ENCODE measurements around the gene LHX3. TPM values are rescaled to one million over a fixed set of nuclear protein-coding genes. Genes with fewer than 3 reads are reported as not detected.

LHX3 gene
- total RNA-seq, 4 donors from 2014 or later, result not detected

DNA sequence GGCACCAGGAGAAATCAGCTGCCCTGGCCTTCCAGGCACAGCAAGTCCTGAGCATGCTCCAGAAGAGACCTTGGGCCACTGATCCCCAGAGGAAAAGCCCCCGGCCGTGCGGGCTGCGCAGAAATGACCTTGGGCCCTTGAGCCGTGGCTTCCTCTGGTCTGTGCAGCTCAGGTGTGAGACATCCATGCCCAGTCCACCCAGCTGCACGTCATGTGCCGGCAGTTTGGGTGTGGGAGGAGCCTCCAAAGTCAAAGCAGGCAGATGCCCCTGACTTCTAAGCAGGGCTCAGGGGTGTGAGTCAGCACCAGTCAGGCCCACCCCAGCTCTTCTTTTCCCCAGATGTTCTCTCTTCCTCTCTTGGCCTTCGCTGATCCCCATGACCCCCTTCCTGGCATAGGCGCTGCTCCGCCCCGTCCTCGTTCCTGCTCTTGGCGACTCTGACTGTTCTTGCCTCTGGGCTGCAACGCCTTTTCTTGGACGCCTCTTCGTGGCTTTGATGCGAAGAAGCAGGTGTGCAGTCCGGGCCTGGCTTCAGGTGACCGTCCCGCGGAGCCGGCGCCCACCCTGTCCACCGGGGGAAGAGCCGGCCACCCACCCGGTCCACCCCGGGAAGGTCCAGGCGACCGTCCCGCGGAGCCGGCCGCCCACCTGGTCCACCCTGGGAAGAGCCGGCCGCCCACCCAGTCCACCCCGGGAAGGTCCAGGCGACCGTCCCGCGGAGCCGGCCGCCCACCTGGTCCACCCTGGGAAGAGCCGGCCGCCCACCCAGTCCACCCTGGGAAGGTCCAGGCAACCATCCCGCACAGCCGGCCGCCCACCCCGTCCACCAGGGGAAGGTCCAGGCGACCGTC lies 46.6 kb upstream of the LHX3 start:
- Histone ChIP-seq H3K36me3 (no peaks in the 10 kb centered on the region), H3K27me3 (peaks cover 0 to 80% (median 0%) of the 10 kb centered on the region in 4 donors), H3K4me3 (no peak overlapping the region), H3K4me1 (peaks cover 0 to 35% (median 0%) of the 10 kb centered on the region in 3 donors), H3K9me3 (no peaks in the 10 kb centered on the region), H3K27ac (no peak overlapping the region)
- WGBS, 2 donors, result 41 to 47% methylated on average over 15 of the region's 50 CpGs
- TF ChIP-seq, protein P1, sequence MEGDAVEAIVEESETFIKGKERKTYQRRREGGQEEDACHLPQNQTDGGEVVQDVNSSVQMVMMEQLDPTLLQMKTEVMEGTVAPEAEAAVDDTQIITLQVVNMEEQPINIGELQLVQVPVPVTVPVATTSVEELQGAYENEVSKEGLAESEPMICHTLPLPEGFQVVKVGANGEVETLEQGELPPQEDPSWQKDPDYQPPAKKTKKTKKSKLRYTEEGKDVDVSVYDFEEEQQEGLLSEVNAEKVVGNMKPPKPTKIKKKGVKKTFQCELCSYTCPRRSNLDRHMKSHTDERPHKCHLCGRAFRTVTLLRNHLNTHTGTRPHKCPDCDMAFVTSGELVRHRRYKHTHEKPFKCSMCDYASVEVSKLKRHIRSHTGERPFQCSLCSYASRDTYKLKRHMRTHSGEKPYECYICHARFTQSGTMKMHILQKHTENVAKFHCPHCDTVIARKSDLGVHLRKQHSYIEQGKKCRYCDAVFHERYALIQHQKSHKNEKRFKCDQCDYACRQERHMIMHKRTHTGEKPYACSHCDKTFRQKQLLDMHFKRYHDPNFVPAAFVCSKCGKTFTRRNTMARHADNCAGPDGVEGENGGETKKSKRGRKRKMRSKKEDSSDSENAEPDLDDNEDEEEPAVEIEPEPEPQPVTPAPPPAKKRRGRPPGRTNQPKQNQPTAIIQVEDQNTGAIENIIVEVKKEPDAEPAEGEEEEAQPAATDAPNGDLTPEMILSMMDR (IDR thresholded peaks at IDR 0.05), result no peak
- no peak for TF ChIP-seq POLR2A (IDR thresholded peaks at IDR 0.05)
- DNase-seq, result no peak
- intact Hi-C loops (cut with DNase I), result no loop called here

DNA sequence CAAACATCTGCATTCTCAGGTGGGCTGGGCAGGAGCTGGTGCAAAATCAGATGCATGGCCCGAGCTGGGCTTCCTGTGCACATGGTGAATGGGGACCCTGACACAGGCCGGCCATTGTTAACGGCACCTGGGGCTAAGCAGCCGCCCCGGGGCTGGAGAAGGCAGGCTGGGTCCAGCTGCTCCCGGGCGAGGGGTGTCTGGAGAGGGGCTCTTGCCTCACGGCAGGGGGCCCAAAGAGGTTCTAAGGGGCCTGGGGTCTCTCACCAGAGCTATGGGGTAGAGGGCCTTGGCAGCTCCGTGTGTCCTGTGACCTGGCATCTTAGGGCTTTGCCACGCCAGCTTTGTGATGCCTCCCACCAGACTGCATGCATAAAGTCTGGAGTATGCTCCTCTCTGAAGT lies 45.7 kb upstream of the LHX3 start:
- H3K9me3 ChIP-seq, result no peaks in the 10 kb centered on the region
- H3K4me1 ChIP-seq, result peaks cover 0 to 42% (median 0%) of the 10 kb centered on the region in 3 donors
- 37 to 67% methylated on average over 2 to 3 of the region's 10 CpGs for WGBS, 2 donors
- no peak for DNase-seq
- no peaks in the 10 kb centered on the region for H3K36me3 ChIP-seq
- H3K27ac ChIP-seq, result no peak overlapping the region
- H3K27me3 ChIP-seq, result peaks cover 0 to 77% (median 0%) of the 10 kb centered on the region in 4 donors
- H3K4me3 ChIP-seq, result no peak overlapping the region
- intact Hi-C loops (cut with DNase I), result no loop called here
- no peak for TF ChIP-seq POLR2A (IDR thresholded peaks at IDR 0.05)
- TF ChIP-seq, protein P1 (IDR thresholded peaks at IDR 0.05), result no peak

DNA sequence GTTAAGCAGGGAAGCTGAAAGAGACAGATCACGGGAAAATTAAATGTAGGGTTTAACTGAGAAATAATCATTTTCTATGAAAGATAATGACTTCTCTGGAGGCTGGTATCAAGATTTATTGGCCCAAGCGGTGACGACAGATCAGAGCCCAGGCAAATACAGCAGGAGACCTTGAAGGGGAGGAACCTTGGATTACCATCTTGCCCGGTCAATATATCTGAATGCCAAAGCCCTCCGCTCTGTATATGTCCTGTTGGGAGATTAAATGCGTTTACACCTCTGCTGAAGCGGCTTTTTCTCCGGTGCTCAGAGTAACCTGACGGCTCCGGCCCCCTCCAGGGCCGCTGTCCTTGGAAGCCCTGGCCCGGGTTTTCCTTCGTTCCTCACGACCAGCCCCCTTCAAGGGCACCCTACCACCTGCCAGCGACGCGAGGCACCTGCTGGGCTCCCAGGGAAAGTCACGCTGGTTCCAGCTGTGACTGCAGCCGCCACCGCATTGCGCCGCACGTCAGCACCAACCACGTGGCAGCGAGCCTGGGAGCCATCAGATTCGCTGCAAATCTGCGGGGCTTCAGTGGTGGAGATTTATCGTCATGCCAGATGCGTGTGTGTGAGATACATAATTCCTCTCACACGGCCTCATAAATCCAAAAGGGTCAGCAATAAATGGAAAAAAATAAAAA lies 45.1 kb upstream of the LHX3 start:
- no peaks in the 10 kb centered on the region for H3K36me3 ChIP-seq
- no peak overlapping the region for H3K4me3 ChIP-seq
- peaks cover under 1 to 46% (median 3%) of the 10 kb centered on the region in 3 donors for H3K4me1 ChIP-seq
- WGBS, 2 donors, result 78 to 86% methylated on average over 19 to 25 of the region's 30 CpGs
- no peaks in the 10 kb centered on the region for H3K9me3 ChIP-seq
- intact Hi-C loops (cut with DNase I), result no loop called here
- TF ChIP-seq, protein P1 (IDR thresholded peaks at IDR 0.05), result no peak
- TF ChIP-seq POLR2A (IDR thresholded peaks at IDR 0.05), result no peak
- H3K27me3 ChIP-seq, result peaks cover 0 to 70% (median 0%) of the 10 kb centered on the region in 4 donors
- DNase-seq, result no peak
- no peak overlapping the region for H3K27ac ChIP-seq

DNA sequence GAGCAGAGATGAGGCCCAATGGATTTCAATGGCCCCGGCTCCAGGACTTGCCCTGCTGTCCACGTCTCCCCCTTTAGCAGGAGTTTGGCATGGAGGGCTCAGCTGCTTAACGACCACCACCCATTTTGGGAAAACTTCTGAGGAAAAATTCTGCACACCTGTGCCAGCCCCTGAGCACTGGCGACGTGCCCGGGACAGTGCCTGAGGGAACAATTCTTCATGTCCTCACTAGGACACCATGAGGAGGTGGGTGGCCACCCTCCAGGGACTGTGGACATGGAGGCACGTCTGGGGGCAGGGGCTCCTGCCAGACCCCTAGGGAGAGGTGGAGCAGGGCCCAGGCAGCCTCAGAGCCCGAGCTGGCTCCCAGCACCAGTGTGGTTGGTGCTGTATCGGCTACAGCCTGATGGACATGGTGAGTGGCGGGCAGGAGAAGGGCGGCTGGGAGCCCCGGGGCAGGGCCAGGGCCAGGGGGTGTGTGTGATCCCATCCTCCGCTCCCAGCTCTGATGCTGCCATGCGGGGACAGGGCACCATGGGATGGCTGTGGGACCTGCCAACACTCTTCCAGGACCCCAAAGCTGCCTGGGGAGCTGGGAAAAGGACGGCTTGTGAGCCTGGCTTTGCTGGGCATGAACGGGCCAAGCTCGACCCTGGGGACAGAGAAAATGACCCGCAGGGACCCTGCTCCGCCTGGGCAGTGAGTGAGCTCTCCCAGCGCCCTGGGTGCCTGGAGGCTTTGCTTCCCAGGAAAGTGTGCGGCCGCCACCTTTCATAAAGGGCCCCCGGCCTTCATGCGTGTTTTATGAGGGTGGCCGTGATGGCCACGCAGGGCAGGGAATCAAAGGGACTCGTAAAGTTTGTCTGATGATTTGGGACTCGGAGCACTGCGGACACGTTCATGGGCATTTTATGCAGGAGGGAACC lies 44.3 kb upstream of the LHX3 start:
- H3K4me1 ChIP-seq, result peaks cover 8 to 54% (median 11%) of the 10 kb centered on the region in 3 donors
- TF ChIP-seq, protein P1 (IDR thresholded peaks at IDR 0.05), result no peak
- TF ChIP-seq POLR2A (IDR thresholded peaks at IDR 0.05), result no peak

More for the DNA sequence above, 44.3 kb upstream of the LHX3 start:
- Histone ChIP-seq H3K9me3 (no peaks in the 10 kb centered on the region), H3K36me3 (no peaks in the 10 kb centered on the region), H3K27ac (no peak overlapping the region), H3K27me3 (peaks cover 0 to 62% (median 0%) of the 10 kb centered on the region in 4 donors), H3K4me3 (no peak overlapping the region)
- intact Hi-C loops (cut with DNase I), result no loop called here
- no peak for DNase-seq
- 77 to 86% methylated on average over 15 to 19 of the region's 30 CpGs for WGBS, 2 donors
